GM23248 (cell line): ENCODE measurements around the gene SYNE1.

Source experiments
- EZH2 ChIP-seq: fragments of 200-600 bp; sonication (generic); IDR thresholded peaks from 2 replicates; pipeline ENCODE4 v1.6.1; 2018; ENCODE audit warnings: antibody characterized with exemption, mild to moderate bottlenecking; ENCODE audit not compliant: insufficient read depth, poor library complexity, severe bottlenecking
- EZH2phosphoT487 ChIP-seq: fragments of 200-600 bp; sonication (generic); IDR thresholded peaks from 2 replicates; pipeline ENCODE4 v1.6.1; 2018; ENCODE audit warnings: antibody characterized with exemption, moderate library complexity, mild to moderate bottlenecking, low read depth; ENCODE audit not compliant: insufficient read depth

DNA sequence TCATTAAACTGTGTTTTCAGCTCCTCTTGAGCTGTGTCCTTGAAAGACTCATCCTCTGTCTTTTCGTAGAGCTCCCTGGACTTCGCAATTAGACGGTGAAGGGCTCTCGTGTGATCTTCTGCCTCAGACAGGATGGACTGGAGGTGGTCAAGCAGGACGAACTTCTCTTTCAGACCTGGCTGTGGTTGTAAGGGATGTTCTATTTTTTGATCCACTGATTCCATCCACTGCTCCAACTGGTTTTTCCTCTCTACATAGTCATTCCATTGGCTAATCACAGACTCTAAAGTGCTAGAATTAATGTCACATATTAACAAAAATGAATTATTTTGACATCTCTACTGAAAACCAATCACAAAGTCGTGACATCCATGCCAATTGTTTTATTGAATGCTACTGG is 250.1 kb downstream of the SYNE1 start:
- TF ChIP-seq EZH2, result no peak
- no peak for TF ChIP-seq EZH2phosphoT487
